22Rv1 (cell line): ENCODE data around the gene CHRNB1.

Experiments
- ZFX ChIP-seq: fragments of 450-650 bp; IDR thresholded peaks from 2 replicates; pipeline ENCODE4 v1.6.1; 2017; ENCODE audit warnings: antibody characterized with exemption, borderline replicate concordance
- TF ChIP-seq, protein P1 (sequence below): fragments of 450-650 bp; IDR thresholded peaks from 2 replicates; pipeline ENCODE4 v1.5.1; 2017; ENCODE audit warnings: mild to moderate bottlenecking

DNA sequence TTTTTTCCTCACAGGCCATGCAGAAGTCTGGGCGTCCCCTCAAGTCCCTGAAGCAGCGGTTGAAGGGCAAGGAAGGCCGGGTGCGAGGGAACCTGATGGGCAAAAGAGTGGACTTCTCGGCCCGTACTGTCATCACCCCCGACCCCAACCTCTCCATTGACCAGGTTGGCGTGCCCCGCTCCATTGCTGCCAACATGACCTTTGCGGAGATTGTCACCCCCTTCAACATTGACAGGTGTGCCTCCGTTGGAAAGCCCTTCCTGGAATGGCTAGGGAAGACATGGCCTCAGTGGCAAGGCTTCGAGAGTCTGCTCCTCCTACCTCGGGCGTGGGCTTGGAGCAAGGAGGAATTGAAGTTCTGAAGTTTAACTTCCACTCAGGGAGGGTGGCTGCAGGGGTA lies 52.8 kb downstream of the CHRNB1 start:
- TF ChIP-seq, protein P1, sequence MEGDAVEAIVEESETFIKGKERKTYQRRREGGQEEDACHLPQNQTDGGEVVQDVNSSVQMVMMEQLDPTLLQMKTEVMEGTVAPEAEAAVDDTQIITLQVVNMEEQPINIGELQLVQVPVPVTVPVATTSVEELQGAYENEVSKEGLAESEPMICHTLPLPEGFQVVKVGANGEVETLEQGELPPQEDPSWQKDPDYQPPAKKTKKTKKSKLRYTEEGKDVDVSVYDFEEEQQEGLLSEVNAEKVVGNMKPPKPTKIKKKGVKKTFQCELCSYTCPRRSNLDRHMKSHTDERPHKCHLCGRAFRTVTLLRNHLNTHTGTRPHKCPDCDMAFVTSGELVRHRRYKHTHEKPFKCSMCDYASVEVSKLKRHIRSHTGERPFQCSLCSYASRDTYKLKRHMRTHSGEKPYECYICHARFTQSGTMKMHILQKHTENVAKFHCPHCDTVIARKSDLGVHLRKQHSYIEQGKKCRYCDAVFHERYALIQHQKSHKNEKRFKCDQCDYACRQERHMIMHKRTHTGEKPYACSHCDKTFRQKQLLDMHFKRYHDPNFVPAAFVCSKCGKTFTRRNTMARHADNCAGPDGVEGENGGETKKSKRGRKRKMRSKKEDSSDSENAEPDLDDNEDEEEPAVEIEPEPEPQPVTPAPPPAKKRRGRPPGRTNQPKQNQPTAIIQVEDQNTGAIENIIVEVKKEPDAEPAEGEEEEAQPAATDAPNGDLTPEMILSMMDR: no peak
- no peak for TF ChIP-seq ZFX
